Right ventricle myocardium superior (tissue), 1 donor: Measurements from ENCODE around the gene PHF13. TPM values are rescaled to one million over a fixed set of nuclear protein-coding genes. Genes with fewer than 3 reads are reported as not detected.

Experiments used
- ATAC-seq: fragments of 200-7000 bp; cut with Tn5 transposase; one replicate; pipeline ENCODE4 v1.9.1; 2020; ENCODE audit warnings: mild to moderate bottlenecking; ENCODE audit not compliant: poor library complexity
- DNase-seq: peaks from one replicate; pipeline ENCODE4 v3.0.0-alpha.2; 2020
- intact Hi-C: fragments of 100-400 bp; cut with DNase I; formaldehyde crosslinking; loops from one replicate; pipeline ENCODE4 v1.11.2; 2022
- long read RNA-seq: library from polyadenylated mRNA; unstranded; transcript quantifications from one replicate; pipeline ENCODE4 v2.0.0, GENCODE V29; 2021
- total RNA-seq: library from RNA; stranded (reverse); fragmentation: NEBNext Ultra II Directional; extraction: Animal tissue kit (Norgen Biotek cat#: 25700); gene quantifications from one replicate; pipeline ENCODE4 v1.2.1, GENCODE V29; 2021
- donor health status: DM: no; HTN: yes; CAD: no; lungs with severe emphysema.

The PHF13 gene
- total RNA-seq, result 8.6 TPM
- long read RNA-seq, transcript PHF13-201 (4 exons, 3,681 nt), result major isoform, 17 of 23 reads
- long read RNA-seq, partial matches to known transcripts, result 0 of 23 reads
- long read RNA-seq, other reads (novel, unspliced or antisense), result 6 of 23 reads

DNA sequence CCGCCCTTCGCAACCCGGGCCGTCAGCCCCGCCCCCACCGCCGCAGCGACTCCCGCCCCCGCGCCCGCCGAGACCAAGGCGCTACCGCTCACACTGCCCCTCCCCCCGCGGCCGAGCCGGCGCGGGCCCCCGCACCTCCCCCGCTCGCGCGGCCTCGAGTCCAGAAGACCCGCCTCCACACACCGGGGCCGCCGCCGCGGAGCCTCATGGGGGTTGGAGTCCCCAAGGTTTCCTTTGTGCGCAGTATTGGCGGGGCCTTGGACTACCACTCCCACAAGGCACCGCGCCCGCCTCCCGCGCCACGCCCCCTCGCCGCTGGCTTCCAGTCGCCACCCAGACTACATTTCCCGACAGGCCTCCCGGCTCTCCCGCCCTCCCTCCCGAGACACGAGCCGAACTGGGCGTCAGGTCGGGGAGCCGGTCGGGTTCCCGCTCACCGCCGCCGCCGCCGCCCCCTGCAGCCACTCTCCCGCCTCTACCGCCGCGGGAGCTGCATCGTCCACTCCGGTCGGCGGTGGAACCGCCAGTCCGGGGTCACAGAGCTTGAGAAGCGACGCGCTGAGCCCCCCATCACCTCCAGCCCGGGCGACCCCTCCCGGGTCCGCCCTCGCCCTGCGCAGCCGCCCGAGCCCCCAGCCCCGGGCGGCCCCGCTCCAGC, at the start of gene PHF13:
Gene PHF13 (plus strand): TSS at position 371 of the 658 bp plus-strand sequence. CDS start 336 bp downstream, outside the sequence.
- ATAC-seq (peak; percentile 95), DNase-seq (peak; percentile 100)
- intact Hi-C loops, result no loop called here

DNA sequence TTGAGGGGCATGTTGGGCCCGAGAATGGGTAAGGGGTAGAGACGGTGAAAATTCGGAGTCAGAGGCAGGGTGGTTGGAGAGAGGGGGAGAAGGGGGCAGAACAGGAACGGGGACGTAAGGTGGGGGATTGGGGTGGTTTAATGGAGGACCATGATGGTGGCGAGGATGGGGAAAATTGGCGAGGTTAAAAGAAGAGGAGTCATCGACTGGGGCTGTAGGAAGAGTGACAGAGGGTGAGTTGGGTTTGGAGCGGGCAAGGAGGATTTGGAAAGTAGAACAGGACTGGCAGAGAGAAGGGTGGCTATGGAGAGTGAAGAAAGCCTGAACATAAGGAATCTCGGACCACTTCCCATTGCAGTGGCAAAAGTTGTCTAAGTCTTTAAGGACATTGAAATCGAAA, 44.5 kb upstream of the PHF13 start:
- no peak for ATAC-seq
- no peak for DNase-seq
- intact Hi-C loops, result no loop called here

DNA sequence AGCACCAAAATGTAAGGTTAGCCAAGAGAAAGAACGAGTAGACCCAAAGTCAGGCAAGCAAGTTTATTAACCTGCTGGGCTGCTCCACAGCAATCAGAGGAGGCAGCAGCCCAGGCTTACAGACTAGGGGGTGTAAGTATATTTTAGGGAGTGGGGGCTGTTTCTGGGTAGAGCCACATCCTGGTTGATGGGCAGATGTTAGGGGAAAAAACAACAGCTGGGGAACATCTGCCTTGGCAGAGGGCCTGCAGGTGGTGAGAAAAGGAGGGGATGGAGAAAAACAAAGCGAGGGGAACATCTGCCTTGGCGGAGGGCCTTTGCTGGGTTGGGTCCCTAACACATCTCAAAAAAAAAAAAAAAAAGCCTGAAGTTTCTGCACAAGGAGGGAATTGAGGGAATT, 43.4 kb upstream of the PHF13 start:
- DNase-seq (no peak), ATAC-seq (no peak)
- intact Hi-C loops, result no loop called here

DNA sequence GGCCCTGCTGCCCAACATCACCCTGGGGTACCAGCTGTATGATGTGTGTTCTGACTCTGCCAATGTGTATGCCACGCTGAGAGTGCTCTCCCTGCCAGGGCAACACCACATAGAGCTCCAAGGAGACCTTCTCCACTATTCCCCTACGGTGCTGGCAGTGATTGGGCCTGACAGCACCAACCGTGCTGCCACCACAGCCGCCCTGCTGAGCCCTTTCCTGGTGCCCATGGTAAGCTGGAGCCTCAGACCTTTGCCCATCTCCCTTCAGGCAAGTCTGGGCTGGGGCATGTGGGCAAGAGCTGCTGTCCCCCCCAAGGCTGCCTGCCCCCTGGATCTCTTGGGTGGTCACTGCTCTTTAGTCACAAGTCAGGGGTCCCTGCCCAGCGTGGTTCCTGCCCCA, 42.5 kb upstream of the PHF13 start:
- ATAC-seq, result no peak
- DNase-seq, result no peak
- intact Hi-C loops, result no loop called here

DNA sequence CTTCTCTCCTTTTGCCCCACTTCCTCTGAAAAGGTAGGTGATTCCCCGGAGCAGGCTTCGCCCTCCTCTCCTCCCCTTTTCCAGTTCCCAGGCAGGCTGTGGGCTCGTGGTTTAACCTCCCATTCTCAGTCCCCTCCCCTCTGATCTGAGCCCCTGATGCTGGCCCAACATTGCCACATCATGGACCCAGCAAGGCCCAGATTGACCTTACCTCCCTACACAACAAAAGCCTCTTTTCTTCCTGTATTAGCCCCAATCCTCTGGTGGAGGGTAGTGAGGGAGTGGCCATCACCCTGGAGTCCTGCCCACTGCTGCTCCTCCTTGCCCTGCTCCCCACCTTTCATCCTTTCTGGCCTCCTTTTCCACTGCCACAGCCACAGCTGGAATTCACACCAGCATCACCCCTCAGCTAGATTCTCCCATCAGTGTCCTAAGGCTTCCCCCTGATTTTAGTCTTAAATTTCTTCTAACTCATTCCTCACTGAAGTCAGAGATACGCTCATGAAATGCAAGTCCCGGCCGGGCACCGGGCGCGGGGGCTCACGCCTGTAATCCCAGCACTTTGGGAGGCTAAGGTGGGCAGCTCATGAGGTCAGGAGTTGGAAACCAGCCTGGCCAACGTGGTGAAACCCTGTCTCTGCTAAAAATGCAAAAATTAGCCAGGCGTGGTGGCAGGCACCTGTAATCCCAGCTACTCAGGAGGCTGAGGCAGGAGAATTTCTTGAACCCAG, 40.7 kb upstream of the PHF13 start:
- intact Hi-C loops, result no loop called here
- no peak for ATAC-seq
- DNase-seq, result no peak

DNA sequence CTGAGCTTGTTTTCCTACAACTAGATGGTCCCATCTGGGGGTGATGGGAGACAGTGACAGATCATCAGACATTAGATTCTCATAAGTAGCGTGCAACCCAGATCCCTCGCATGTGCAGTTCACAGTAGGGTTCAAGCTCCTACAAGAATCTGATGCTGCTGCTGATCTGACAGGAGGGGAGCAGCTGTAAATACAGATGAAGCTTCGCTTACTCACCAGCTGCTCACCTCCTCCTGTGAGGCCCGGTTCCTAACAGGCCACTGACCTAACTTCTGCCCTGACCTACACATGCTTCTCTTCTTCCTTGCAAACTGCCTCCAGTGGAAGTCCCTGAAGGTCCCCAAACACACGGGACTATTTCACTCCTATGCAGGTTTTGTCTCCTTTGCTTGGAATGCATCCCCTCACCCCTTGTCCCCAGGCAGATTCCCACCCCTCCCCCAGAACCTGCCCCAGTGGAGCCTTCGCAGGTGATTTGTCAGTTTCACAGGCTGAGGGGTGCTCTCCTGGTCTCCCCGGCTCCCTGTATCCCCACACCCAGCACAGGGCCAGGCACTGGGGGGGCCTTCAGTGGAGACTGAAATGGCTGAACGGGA, 39.4 kb upstream of the PHF13 start:
- intact Hi-C loops, result no loop called here
- DNase-seq (no peak), ATAC-seq (no peak)

DNA sequence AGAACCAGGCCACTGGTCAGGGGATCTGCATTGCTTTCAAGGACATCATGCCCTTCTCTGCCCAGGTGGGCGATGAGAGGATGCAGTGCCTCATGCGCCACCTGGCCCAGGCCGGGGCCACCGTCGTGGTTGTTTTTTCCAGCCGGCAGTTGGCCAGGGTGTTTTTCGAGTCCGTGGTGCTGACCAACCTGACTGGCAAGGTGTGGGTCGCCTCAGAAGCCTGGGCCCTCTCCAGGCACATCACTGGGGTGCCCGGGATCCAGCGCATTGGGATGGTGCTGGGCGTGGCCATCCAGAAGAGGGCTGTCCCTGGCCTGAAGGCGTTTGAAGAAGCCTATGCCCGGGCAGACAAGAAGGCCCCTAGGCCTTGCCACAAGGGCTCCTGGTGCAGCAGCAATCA, 38.7 kb upstream of the PHF13 start:
- ATAC-seq, result no peak
- intact Hi-C loops, result no loop called here
- no peak for DNase-seq

DNA sequence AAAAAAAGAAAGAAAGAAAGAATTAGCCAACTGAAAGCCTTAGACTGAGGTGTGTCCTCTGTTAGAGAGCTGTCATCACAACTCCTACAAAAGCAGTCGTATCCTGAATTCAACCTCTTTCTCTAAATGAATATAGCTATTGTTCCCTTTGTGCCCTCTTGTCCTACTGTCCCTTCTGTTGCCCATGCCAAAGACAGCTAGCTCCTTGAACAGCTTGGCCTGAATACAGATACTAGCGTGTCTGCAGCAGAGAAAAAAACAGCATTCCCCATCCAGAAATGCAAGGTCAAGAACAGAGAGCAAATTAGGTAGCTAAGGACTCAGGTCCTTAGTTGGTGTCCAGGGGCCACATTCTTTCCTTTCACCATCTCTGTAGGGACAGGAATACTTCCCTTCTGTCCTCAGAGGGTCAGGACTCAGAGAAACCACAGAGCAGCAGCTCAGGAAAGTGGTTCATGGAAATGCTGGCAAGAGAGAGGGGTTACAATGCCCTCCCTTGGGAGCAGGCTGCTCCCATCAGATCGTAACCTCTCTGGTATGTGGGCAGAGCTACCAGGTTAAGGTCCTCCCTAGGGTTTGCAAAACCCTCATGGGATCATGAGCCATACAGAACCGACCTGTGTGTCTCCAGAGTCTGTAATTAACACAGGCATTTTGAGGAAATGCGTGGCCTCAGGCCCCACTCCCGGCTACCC, 35.6 kb upstream of the PHF13 start:
- intact Hi-C loops, result no loop called here

DNA sequence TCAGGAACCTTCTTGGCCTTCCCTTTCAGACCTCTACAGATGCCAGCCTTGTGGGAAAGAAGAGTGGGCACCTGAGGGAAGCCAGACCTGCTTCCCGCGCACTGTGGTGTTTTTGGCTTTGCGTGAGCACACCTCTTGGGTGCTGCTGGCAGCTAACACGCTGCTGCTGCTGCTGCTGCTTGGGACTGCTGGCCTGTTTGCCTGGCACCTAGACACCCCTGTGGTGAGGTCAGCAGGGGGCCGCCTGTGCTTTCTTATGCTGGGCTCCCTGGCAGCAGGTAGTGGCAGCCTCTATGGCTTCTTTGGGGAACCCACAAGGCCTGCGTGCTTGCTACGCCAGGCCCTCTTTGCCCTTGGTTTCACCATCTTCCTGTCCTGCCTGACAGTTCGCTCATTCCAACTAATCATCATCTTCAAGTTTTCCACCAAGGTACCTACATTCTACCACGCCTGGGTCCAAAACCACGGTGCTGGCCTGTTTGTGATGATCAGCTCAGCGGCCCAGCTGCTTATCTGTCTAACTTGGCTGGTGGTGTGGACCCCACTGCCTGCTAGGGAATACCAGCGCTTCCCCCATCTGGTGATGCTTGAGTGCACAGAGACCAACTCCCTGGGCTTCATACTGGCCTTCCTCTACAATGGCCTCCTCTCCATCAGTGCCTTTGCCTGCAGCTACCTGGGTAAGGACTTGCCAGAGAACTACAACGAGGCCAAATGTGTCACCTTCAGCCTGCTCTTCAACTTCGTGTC, 34.7 kb upstream of the PHF13 start:
- ATAC-seq, result no peak
- intact Hi-C loops, result no loop called here
- peak; percentile 54 for DNase-seq

More for the DNA sequence above, 35.6 kb upstream of the PHF13 start:
- no peak for ATAC-seq
- no peak for DNase-seq

DNA sequence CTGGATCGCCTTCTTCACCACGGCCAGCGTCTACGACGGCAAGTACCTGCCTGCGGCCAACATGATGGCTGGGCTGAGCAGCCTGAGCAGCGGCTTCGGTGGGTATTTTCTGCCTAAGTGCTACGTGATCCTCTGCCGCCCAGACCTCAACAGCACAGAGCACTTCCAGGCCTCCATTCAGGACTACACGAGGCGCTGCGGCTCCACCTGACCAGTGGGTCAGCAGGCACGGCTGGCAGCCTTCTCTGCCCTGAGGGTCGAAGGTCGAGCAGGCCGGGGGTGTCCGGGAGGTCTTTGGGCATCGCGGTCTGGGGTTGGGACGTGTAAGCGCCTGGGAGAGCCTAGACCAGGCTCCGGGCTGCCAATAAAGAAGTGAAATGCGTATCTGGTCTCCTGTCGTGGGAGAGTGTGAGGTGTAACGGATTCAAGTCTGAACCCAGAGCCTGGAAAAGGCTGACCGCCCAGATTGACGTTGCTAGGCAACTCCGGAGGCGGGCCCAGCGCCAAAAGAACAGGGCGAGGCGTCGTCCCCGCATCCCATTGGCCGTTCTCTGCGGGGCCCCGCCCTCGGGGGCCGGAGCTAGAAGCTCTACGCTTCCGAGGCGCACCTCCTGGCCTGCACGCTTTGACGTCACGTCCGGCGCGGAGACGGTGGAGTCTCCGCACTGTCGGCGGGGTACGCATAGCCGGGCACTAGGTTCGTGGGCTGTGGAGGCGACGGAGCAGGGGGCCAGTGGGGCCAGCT, 34.0 kb upstream of the PHF13 start, which contains the start of gene ZBTB48:
Gene ZBTB48 (plus strand): TSS at position 621 of the 745 bp plus-strand sequence. CDS start 616 bp downstream, outside the sequence.
- intact Hi-C loops, result no loop called here
- DNase-seq (peak; percentile 100), ATAC-seq (peak; percentile 97)

DNA sequence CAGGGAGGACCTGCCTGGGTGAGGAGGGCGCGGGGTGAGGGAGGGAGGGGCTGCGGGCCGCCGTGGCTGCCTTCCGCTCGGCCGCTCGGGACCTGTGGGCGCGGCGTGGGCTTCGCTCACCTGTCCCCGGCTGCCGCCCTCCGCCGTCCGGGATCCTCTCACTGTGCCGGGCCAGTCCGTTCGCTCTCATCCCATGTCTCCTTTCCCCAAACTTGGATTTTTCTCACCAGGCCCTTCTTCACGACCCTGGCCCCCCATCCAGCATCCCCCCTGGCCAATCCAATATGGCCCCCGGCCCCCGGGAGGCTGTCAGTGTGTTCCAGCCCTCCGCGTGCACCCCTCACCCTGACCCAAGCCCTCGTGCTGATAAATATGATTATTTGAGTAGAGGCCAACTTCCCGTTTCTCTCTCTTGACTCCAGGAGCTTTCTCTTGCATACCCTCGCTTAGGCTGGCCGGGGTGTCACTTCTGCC, 33.4 kb upstream of the PHF13 start:
- DNase-seq (peak; percentile 51), ATAC-seq (peak; percentile 4)
- intact Hi-C loops, result no loop called here

DNA sequence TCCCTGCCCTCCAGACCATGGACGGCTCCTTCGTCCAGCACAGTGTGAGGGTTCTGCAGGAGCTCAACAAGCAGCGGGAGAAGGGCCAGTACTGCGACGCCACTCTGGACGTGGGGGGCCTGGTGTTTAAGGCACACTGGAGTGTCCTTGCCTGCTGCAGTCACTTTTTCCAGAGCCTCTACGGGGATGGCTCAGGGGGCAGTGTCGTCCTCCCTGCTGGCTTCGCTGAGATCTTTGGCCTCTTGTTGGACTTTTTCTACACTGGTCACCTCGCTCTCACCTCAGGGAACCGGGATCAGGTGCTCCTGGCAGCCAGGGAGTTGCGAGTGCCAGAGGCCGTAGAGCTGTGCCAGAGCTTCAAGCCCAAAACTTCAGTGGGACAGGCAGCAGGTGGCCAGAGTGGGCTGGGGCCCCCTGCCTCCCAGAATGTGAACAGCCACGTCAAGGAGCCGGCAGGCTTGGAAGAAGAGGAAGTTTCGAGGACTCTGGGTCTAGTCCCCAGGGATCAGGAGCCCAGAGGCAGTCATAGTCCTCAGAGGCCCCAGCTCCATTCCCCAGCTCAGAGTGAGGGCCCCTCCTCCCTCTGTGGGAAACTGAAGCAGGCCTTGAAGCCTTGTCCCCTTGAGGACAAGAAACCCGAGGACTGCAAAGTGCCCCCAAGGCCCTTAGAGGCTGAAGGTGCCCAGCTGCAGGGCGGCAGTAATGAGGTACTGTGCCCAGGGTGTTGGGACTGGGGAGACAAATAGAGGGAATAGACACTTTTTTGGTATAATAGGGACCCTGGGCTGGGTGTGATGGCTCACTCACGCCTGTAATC, 32.7 kb upstream of the PHF13 start:
- intact Hi-C loops, result no loop called here
- peak; percentile 49 for DNase-seq
- ATAC-seq, result no peak

DNA sequence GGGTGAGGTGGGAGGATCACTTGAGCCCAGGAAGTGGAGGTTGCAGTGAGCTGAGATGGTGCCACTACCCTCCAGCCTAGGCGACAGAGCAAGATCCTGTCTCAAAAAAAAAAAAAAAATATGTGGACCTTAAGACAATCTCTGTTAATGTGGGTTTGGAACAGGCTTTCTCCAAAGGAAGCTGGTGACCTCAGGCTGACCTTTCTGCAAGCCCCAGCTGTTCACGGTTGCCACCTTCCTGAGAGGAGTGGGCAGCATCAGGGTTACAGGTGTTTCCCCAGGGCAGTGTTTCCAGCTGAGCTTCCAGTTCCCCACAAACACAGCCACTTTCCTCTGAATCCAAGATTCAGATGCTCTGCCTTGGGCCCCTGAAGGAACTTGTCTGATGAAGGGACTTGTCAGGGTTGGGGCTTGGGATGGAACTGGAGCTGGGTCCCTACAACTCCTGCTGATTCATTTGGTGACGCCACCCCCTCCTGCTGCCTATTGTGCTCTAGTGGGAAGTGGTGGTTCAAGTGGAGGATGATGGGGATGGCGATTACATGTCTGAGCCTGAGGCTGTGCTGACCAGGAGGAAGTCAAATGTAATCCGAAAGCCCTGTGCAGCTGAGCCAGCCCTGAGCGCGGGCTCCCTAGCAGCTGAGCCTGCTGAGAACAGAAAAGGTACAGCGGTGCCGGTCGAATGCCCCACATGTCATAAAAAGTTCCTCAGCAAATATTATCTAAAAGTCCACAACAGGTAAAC, 31.8 kb upstream of the PHF13 start:
- intact Hi-C loops, result no loop called here
- DNase-seq (peak; percentile 56), ATAC-seq (no peak)

DNA sequence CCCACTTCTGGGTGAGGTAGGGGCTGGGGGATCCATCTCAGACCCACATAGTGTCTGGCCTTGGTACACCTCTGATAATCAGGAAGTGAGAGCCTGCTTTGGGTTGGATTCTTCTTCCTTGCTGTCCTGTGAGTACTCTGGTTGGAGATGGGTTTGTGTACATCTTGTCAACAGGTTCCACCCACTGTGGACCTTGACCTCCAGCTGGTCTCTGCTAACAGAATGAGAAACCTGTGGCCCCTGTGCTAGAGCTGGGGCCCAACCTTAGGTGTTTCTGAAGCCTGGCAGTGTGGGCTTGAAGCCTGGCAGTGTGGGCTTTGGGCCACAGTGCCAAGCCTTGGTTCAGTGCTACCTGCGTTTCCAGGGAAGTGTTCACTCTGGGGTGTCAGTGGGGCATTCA, 31.2 kb upstream of the PHF13 start:
- intact Hi-C loops, result no loop called here

DNA sequence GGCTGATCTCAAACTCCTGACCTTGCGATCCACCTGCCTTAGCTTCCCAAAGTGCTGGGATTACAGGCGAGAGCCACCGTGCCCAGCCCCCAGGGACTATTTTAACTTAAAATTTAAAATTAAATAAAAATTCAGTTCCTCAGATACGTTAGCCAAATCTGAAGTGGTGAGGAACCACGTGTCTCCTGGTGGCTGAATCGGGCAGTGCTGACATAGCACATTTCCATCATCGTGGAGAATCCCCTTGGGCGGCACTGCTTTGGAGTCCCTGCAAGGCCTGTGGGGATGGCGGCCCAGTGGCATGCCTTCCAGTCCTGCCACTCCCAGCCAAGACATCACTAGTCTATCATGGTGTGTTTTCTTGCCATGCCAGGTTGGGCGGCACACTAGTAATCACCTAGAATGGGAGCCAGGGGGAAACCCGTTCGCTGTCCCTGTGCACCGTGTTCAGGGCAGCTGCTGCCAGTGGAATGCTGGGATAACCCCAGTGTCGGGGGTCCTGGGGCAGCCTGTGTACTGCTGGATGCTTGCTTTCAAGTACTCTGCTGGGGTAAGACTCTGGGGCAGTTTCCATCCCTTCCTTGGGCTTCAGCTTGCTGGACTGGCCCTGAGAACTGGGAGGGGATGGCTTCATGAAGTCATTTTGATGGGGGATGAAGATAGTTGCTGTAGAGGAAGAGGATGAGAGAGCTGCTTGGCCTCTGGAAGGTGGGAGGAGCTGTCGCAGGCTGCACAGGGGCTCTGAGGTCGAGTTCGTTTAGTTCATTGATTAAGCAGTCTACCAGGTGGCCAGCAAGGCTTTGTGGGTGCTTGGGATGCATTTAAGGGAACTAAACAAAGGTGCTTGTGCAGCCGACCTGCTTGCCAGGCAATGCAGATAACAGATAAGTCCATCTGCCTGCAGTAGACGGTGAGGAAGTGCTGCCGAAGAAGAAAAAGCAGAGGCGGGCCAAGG, 29.1 kb upstream of the PHF13 start:
- DNase-seq (no peak), ATAC-seq (no peak)
- intact Hi-C loops, result no loop called here

More for the DNA sequence above, 31.2 kb upstream of the PHF13 start:
- DNase-seq (no peak), ATAC-seq (no peak)
